ENCODE data around the gene C1orf21. TPM values are rescaled to one million over a fixed set of nuclear protein-coding genes. Genes with fewer than 3 reads are reported as not detected.
"Not testable (repeated sequence)": the region's sequence is repeated elsewhere in the genome, so short reads cannot be mapped to it uniquely, and the experiment has no call there.

Gene C1orf21
- 4.8 and 6.6 TPM in 2 replicates for polyA plus RNA-seq (2012; rRNA removed)
- 8.6 and 11.5 TPM in 2 replicates for polyA plus RNA-seq (2012; cell fraction: cytosol; rRNA removed)
- polyA plus RNA-seq (2012; cell fraction: nucleus; rRNA removed) = 2.3 and 2.8 TPM in 2 replicates

- WGBS (ENCODE audit: low lambda C conversion rate) = 4% methylated on average over 4 of the region's 73 CpGs
- peak; percentile 97 for DNase-seq
- peak within 1 kb of the TSS; percentile 74 to 86 for H3K27ac ChIP-seq (ENCODE audit: low read depth in 2 of 2, low read length in 1 of 2)
Observed at GRCh38 chr1:184386312-184387068, at the start of gene C1orf21. Gene C1orf21 (plus strand): TSS chr1:184387029. CDS start chr1:184477510, 90,481 bp downstream.

GRCh38 chr1:184337865-184338264 is 49.0 kb upstream of the C1orf21 start:
- CTCF ChIA-PET; H3F3A ChIP-seq (replicated peaks; ENCODE audit: insufficient read depth); H2AFZ ChIP-seq (ENCODE audit: low read depth); POLR2A ChIA-PET; H3K36me3 ChIP-seq (replicated peaks in 1 of 2; ENCODE audit: control insufficient read depth in 1 of 2, insufficient read depth in 2 of 2, low read length in 1 of 2); H3K9ac ChIP-seq; H3K4me1 ChIP-seq (ENCODE audit: control insufficient read depth in 1 of 2, insufficient read depth in 2 of 2, low read depth in 1 of 2, low read length in 1 of 2); H3K27ac ChIP-seq (ENCODE audit: low read depth in 2 of 2, low read length in 1 of 2); H3K9me3 ChIP-seq; H3K27me3 ChIP-seq (ENCODE audit: insufficient read depth); H3K9me2 ChIP-seq; DNase-seq; H3K4me2 ChIP-seq; H3K79me2 ChIP-seq (ENCODE audit: insufficient read depth); H4K20me1 ChIP-seq (ENCODE audit: insufficient read depth); H3K4me3 ChIP-seq (ENCODE audit: low read depth in 2 of 2, low read length in 1 of 2): not testable (repeated sequence)
- WGBS (ENCODE audit: low lambda C conversion rate) = 63% methylated on average over 1 of the region's 1 CpG

More at GRCh38 chr1:184386312-184387068, at the start of gene C1orf21:
- Histone ChIP-seq H3K9me3 (no peaks in the 10 kb centered on the region), H2AFZ (ENCODE audit: low read depth) (peak within 1 kb of the TSS; percentile 92), H3K79me2 (ENCODE audit: insufficient read depth) (peaks cover 34% of the 10 kb centered on the region), H3F3A (replicated peaks; ENCODE audit: insufficient read depth) (peaks cover 11% of the 10 kb centered on the region), H4K20me1 (ENCODE audit: insufficient read depth) (no peaks in the 10 kb centered on the region), H3K9me2 (no peaks in the 10 kb centered on the region), H3K9ac (peak within 1 kb of the TSS; percentile 84), H3K4me3 (ENCODE audit: low read depth in 2 of 2, low read length in 1 of 2) (peak within 1 kb of the TSS; percentile 90 to 93), H3K27me3 (ENCODE audit: insufficient read depth) (no peaks in the 10 kb centered on the region), H3K4me2 (peak within 1 kb of the TSS; percentile 96), H3K36me3 (replicated peaks in 1 of 2; ENCODE audit: control insufficient read depth in 1 of 2, insufficient read depth in 2 of 2, low read length in 1 of 2) (no peaks in the 10 kb centered on the region), H3K4me1 (ENCODE audit: control insufficient read depth in 1 of 2, insufficient read depth in 2 of 2, low read depth in 1 of 2, low read length in 1 of 2) (peaks cover 12 to 17% of the 10 kb centered on the region in 2 experiments; a peak in 3 of 4 replicates)
- 0 out of 2 replicates have a peak, but pooled peaks have one; percentile 34 for TF ChIP-seq POLR2AphosphoS5 (IDR thresholded peaks at IDR 0.05; ENCODE audit: low read depth, low read length)
- TF ChIP-seq PBX3 (IDR thresholded peaks at IDR 0.05) = peak; percentile 72
- peak; percentile 2; the same call in 1 of the 2 replicates for TF ChIP-seq SMC3 (IDR thresholded peaks at IDR 0.05; ENCODE audit: low read depth, low read length)
- TF ChIP-seq MXI1 (IDR thresholded peaks at IDR 0.05; ENCODE audit: low read depth, low read length) = peak; percentile 56
- peak; percentile 23; the same call in 1 of the 2 replicates for TF ChIP-seq SIN3A (IDR thresholded peaks at IDR 0.05; ENCODE audit: borderline replicate concordance, low read depth, low read length)
- no peak for TF ChIP-seq ELF1 (IDR thresholded peaks at IDR 0.05)
- no peak for TF ChIP-seq MEF2A (IDR thresholded peaks at IDR 0.05; ENCODE audit: borderline replicate concordance, low read depth)
- 0 out of 2 replicates have a peak, but pooled peaks have one; percentile 18 for TF ChIP-seq MAX (IDR thresholded peaks at IDR 0.05; ENCODE audit: low read depth)
- TF ChIP-seq EP300 (IDR thresholded peaks at IDR 0.05; ENCODE audit: borderline replicate concordance in 1 of 2, low read depth in 1 of 2, low read length in 1 of 2) = no peak
- ChIA-PET CTCF (interaction anchor here (1.0 to 1.5 kb wide), 8 partner anchors 9 to 311 kb away, joined by 3 to 8 read pairs (median 5); no protein-coding TSS in a partner anchor), POLR2A (interaction anchor here (0.6 to 1.3 kb wide), 18 partner anchors 8 to 335 kb away, joined by 3 to 8 read pairs (median 4); partner anchors contain the start of gene TSEN15)

Measured in SK-N-SH (cell line).